Panc1 (cell line): Measurements from ENCODE around the gene COL4A2. TPM values are rescaled to one million over a fixed set of nuclear protein-coding genes. Genes with fewer than 3 reads are reported as not detected.

ENCODE experiments used
- ATAC-seq: fragments of 200-7000 bp; cut with Tn5 transposase; 2 replicates; pipeline ENCODE4 v1.9.1; 2020; ENCODE audit warnings: mild to moderate bottlenecking, moderate library complexity
- BruUV-seq: library from RNA; stranded (reverse); fragments of 400-500 nt; replicated peaks from 2 replicates; lab custom pipeline; 2021; lab: Mats Ljungman, UMichigan
- CTCF ChIA-PET: fragments of 300-600 bp; sonication (Branson Sonifier 250); formaldehyde crosslinking; loops from one replicate; lab custom pipeline; 2022; ENCODE audit warnings: antibody characterized with exemption; lab: Charles Lee
- POLR2A ChIA-PET: fragments of 300-600 bp; sonication (Branson Sonifier 250); formaldehyde crosslinking; loops from one replicate; lab custom pipeline; 2022; ENCODE audit warnings: antibody characterized with exemption; lab: Charles Lee
- DNase-seq: peaks from one replicate; pipeline ENCODE4 v3.0.0-alpha.2; 2010; ENCODE audit warnings: low read depth, low spot score
- H3K27ac ChIP-seq: 2 replicates; pipeline ENCODE4 v1.5.1; 2011; ENCODE audit warnings: mild to moderate bottlenecking, low read length, inconsistent platforms
- H3K27me3 ChIP-seq: fragments of 200-500 bp; sonication (Bioruptor generic); 2 replicates; pipeline ENCODE4 v1.6.0; 2014; ENCODE audit warnings: low read length, inconsistent platforms; ENCODE audit not compliant: control insufficient read depth, insufficient read depth
- H3K36me3 ChIP-seq: fragments of 200-500 bp; sonication (Bioruptor generic); 2 replicates; pipeline ENCODE4 v1.5.1; 2014; ENCODE audit warnings: inconsistent platforms, mild to moderate bottlenecking, low read length, moderate library complexity; ENCODE audit not compliant: control insufficient read depth, insufficient read depth
- H3K4me1 ChIP-seq: 2 replicates; pipeline ENCODE4 v1.5.1; 2011; ENCODE audit warnings: inconsistent platforms, mild to moderate bottlenecking, low read length, moderate library complexity; ENCODE audit not compliant: control insufficient read depth, insufficient read depth
- H3K4me3 ChIP-seq, 2 experiments: 2 replicates each; pipeline ENCODE4 v1.5.1; 2011 to 2012; ENCODE audit warnings: low read depth in 2 of 2, low read length in 2 of 2, mild to moderate bottlenecking in 2 of 2, inconsistent platforms in 1 of 2, moderate library complexity in 1 of 2
- H3K9me3 ChIP-seq: fragments of 200-500 bp; sonication (Bioruptor generic); 2 replicates; pipeline ENCODE4 v1.5.1; 2014; ENCODE audit warnings: low read depth, mild to moderate bottlenecking, inconsistent platforms, low read length, moderate library complexity; ENCODE audit not compliant: control insufficient read depth, insufficient read depth
- POLR2AphosphoS5 ChIP-seq: IDR thresholded peaks from 2 replicates; pipeline ENCODE4 v1.6.1; 2012; ENCODE audit warnings: mild to moderate bottlenecking, low read depth, low read length, moderate library complexity
- SIN3A ChIP-seq: IDR thresholded peaks from 2 replicates; pipeline ENCODE4 v1.6.1; 2012; ENCODE audit warnings: low read depth, mild to moderate bottlenecking, low read length, moderate library complexity, borderline replicate concordance; ENCODE audit not compliant: insufficient read depth
- TCF7L2 ChIP-seq: IDR thresholded peaks from 2 replicates; pipeline ENCODE4 v1.6.1; 2011; ENCODE audit warnings: mild to moderate bottlenecking, low read depth, low read length, inconsistent platforms
- in situ Hi-C: cut with HindIII; loops from 2 replicates; pipeline ENCODE4 v1.10.0; 2016; ENCODE audit warnings: low sequenced_read_pairs, low pct_unique_long_range_greater_than_20kb
- intact Hi-C: fragments of 100-400 bp; cut with micrococcal nuclease; formaldehyde crosslinking; loops from one replicate; pipeline ENCODE4 v1.10.0; 2022; ENCODE audit not compliant: unreplicated experiment
- total RNA-seq: library from RNA; stranded (reverse); gene quantifications from one replicate; pipeline ENCODE4 v1.2.1, GENCODE V29; 2021; ENCODE audit not compliant: unreplicated experiment
- TF ChIP-seq, protein P1 (sequence below): fragments of 450-650 bp; IDR thresholded peaks from 2 replicates; pipeline ENCODE4 v1.5.1; 2017; ENCODE audit warnings: mild to moderate bottlenecking
- TF ChIP-seq, protein P2 (sequence below), 2 experiments: IDR thresholded peaks; 2 replicates each; pipeline ENCODE4 v1.6.1; 2011 to 2012; ENCODE audit warnings: low read depth in 2 of 2, control low read depth in 1 of 2, low read length in 1 of 2, mild to moderate bottlenecking in 1 of 2, moderate library complexity in 1 of 2; ENCODE audit not compliant: insufficient read depth in 1 of 2

COL4A2 gene
- total RNA-seq, 1 experiment from 2014 or later = 3.0 TPM

DNA sequence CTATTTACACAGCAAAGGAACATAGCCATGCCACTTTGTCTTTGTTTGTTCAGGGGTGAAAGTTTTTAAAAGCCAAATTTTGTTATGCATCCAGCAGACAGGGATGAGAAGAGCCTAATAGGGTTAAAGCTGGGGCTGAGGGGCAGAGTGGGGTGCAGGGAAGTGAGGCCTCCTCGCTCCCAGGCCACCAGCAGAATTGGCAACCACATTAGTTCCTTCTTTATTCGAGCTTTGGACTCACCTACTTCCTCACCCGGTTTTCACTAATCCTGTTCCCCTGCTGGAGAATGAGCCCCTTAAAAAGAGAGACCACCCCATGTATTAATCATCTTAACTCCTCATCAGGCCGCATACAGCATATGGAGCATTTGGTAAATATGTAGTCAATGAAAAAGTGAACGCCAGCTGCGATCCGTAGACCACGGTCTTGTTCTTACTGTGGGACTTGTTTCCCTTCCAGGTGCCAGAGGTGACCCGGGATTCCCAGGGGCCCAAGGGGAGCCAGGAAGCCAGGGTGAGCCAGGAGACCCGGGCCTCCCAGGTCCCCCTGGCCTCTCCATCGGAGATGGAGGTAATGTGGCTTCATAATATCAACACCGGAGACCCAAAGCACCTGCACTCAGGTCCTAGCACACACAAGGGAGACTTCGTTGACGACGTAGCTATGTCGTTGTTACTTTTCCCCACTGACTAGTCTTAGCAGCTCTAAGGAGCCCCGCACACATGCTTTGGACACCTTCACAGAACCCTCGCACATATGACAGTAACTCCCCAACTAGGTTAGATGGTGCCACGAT lies 142.3 kb downstream of the COL4A2 start:
- no TSS peak for BruUV-seq
- no peaks in the 10 kb centered on the region for H3K27me3 ChIP-seq
- H3K4me1 ChIP-seq = no peaks in the 10 kb centered on the region
- no peak overlapping the region for H3K27ac ChIP-seq
- TF ChIP-seq TCF7L2 (no peak), POLR2AphosphoS5 (no peak), SIN3A (no peak)
- TF ChIP-seq, protein P1, sequence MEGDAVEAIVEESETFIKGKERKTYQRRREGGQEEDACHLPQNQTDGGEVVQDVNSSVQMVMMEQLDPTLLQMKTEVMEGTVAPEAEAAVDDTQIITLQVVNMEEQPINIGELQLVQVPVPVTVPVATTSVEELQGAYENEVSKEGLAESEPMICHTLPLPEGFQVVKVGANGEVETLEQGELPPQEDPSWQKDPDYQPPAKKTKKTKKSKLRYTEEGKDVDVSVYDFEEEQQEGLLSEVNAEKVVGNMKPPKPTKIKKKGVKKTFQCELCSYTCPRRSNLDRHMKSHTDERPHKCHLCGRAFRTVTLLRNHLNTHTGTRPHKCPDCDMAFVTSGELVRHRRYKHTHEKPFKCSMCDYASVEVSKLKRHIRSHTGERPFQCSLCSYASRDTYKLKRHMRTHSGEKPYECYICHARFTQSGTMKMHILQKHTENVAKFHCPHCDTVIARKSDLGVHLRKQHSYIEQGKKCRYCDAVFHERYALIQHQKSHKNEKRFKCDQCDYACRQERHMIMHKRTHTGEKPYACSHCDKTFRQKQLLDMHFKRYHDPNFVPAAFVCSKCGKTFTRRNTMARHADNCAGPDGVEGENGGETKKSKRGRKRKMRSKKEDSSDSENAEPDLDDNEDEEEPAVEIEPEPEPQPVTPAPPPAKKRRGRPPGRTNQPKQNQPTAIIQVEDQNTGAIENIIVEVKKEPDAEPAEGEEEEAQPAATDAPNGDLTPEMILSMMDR = no peak
- TF ChIP-seq, protein P2, sequence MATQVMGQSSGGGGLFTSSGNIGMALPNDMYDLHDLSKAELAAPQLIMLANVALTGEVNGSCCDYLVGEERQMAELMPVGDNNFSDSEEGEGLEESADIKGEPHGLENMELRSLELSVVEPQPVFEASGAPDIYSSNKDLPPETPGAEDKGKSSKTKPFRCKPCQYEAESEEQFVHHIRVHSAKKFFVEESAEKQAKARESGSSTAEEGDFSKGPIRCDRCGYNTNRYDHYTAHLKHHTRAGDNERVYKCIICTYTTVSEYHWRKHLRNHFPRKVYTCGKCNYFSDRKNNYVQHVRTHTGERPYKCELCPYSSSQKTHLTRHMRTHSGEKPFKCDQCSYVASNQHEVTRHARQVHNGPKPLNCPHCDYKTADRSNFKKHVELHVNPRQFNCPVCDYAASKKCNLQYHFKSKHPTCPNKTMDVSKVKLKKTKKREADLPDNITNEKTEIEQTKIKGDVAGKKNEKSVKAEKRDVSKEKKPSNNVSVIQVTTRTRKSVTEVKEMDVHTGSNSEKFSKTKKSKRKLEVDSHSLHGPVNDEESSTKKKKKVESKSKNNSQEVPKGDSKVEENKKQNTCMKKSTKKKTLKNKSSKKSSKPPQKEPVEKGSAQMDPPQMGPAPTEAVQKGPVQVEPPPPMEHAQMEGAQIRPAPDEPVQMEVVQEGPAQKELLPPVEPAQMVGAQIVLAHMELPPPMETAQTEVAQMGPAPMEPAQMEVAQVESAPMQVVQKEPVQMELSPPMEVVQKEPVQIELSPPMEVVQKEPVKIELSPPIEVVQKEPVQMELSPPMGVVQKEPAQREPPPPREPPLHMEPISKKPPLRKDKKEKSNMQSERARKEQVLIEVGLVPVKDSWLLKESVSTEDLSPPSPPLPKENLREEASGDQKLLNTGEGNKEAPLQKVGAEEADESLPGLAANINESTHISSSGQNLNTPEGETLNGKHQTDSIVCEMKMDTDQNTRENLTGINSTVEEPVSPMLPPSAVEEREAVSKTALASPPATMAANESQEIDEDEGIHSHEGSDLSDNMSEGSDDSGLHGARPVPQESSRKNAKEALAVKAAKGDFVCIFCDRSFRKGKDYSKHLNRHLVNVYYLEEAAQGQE (IDR thresholded peaks at IDR 0.05; ENCODE audit: insufficient read depth in 1 of 2, low read depth in 2 of 2, low read length in 1 of 2) = no peak
- no peak for ATAC-seq
- no peak for DNase-seq
- H3K36me3 ChIP-seq = no peaks in the 10 kb centered on the region
- no peak overlapping the region for H3K4me3 ChIP-seq
- intact Hi-C loops = no loop called here
- ChIA-PET POLR2A (no interaction called here), CTCF (no interaction called here)
- in situ Hi-C loops = no loop called here
- H3K9me3 ChIP-seq = no peaks in the 10 kb centered on the region

DNA sequence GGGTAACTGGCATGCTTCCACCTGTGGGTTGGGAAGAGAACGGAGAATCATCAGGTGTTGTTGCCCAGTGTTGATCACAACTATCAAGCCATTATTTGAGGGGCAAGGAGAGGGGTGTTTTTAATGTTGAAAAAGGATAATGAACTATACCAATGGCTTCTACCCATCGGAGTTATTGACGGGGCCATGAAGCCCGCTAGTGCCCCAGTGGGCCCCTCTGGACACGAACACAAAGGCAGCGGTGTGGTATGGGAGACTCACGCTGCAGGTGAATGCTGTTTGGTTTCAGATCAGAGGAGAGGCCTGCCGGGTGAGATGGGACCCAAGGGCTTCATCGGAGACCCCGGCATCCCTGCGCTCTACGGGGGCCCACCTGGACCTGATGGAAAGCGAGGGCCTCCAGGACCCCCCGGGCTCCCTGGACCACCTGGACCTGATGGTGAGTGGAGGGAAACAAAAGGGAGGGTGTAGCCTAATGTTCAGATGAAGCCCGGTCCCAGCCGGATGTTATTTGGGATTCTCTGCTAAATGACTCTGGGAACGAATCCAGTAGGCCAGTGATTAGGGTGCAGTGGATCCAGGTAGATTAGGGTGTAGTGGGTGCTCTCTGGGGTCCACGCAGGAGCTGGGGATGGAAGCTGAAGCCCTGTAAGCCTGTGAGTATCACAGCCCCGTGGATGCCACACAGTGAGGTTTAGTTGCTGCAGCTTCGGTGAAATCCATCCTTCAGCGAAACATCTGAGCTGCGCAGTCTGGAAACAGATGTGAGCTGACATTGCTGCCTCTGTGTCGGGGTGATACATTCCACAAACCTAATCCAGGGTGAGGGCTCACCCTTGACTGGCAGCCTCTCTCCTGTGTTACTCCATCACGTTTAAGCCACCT lies 143.2 kb downstream of the COL4A2 start:
- Histone ChIP-seq H3K9me3 (no peaks in the 10 kb centered on the region), H3K4me3 (no peak overlapping the region), H3K27me3 (no peaks in the 10 kb centered on the region), H3K4me1 (no peaks in the 10 kb centered on the region), H3K36me3 (no peaks in the 10 kb centered on the region), H3K27ac (no peak overlapping the region)
- POLR2A ChIA-PET = interaction anchor here (0.7 kb wide), 1 partner anchor 75 kb away, joined by 6 read pairs; no protein-coding TSS in a partner anchor
- in situ Hi-C loops = no loop called here
- CTCF ChIA-PET = no interaction called here
- DNase-seq = no peak
- intact Hi-C loops = no loop called here
- TF ChIP-seq TCF7L2 (no peak), POLR2AphosphoS5 (no peak), SIN3A (no peak)
- TF ChIP-seq, protein P1 = no peak
- TF ChIP-seq, protein P2 (IDR thresholded peaks at IDR 0.05; ENCODE audit: insufficient read depth in 1 of 2, low read depth in 2 of 2, low read length in 1 of 2) = no peak
- BruUV-seq = no TSS peak
- ATAC-seq = no peak
